Measurements from ENCODE around the gene MUC22. TPM values are rescaled to one million over a fixed set of nuclear protein-coding genes. Genes with fewer than 3 reads are reported as not detected.
"Not testable (repeated sequence)": the region's sequence is repeated elsewhere in the genome, so short reads cannot be mapped to it uniquely, and the experiment has no call there.

Gene MUC22
- polyA plus RNA-seq (2013, experiment 1 of 4), result not detected
- polyA plus RNA-seq (2013, experiment 2 of 4), result not detected
- polyA plus RNA-seq (2013, experiment 3 of 4), result not detected
- polyA plus RNA-seq (2013, experiment 4 of 4), result not detected

- no peaks in the 10 kb centered on the region for H3K36me3 ChIP-seq (ENCODE audit: control insufficient read depth, insufficient read depth, low read length)
- no peaks in the 10 kb centered on the region for H3K27me3 ChIP-seq (ENCODE audit: control insufficient read depth, insufficient read depth, low read length, poor library complexity, severe bottlenecking)
- no peak within 1 kb of the TSS for H3K4me3 ChIP-seq (ENCODE audit: insufficient read depth, low read depth, low read length)
- H3K9me3 ChIP-seq (ENCODE audit: control insufficient read depth, low read length), result no peaks in the 10 kb centered on the region
- 96% methylated on average over 4 of the region's 4 CpGs for WGBS, 2 experiments
- no peaks in the 10 kb centered on the region for H3K4me1 ChIP-seq (ENCODE audit: control insufficient read depth, insufficient read depth, low read length)
- H3K27ac ChIP-seq (ENCODE audit: insufficient read depth, low read depth, low read length, poor library complexity, severe bottlenecking), result no peak within 1 kb of the TSS
Measured at GRCh38 chr6:31010393-31011060, at the start of gene MUC22. MUC22 (plus strand) TSS chr6:31010474; CDS start chr6:31010707, 233 bp downstream.

- WGBS, 2 experiments, result 95 to 98% methylated on average over 7 to 9 of the region's 9 CpGs
- Histone ChIP-seq H3K4me1 (ENCODE audit: control insufficient read depth, insufficient read depth, low read length) (no peaks in the 10 kb centered on the region), H3K4me3 (ENCODE audit: insufficient read depth, low read depth, low read length) (no peak overlapping the region), H3K36me3 (ENCODE audit: control insufficient read depth, insufficient read depth, low read length) (no peaks in the 10 kb centered on the region), H3K27me3 (ENCODE audit: control insufficient read depth, insufficient read depth, low read length, poor library complexity, severe bottlenecking) (peaks cover 16% of the 10 kb centered on the region), H3K9me3 (ENCODE audit: control insufficient read depth, low read length) (no peaks in the 10 kb centered on the region), H3K27ac (ENCODE audit: insufficient read depth, low read depth, low read length, poor library complexity, severe bottlenecking) (no peak overlapping the region)
Measured at GRCh38 chr6:30960907-30961673, 49.2 kb upstream of the MUC22 start.

- H3K4me3 ChIP-seq (ENCODE audit: insufficient read depth, low read depth, low read length), result no peak overlapping the region
- no peaks in the 10 kb centered on the region for H3K4me1 ChIP-seq (ENCODE audit: control insufficient read depth, insufficient read depth, low read length)
- H3K36me3 ChIP-seq (ENCODE audit: control insufficient read depth, insufficient read depth, low read length), result no peaks in the 10 kb centered on the region
- H3K27ac ChIP-seq (ENCODE audit: insufficient read depth, low read depth, low read length, poor library complexity, severe bottlenecking), result no peak overlapping the region
- peaks cover under 1% of the 10 kb centered on the region for H3K27me3 ChIP-seq (ENCODE audit: control insufficient read depth, insufficient read depth, low read length, poor library complexity, severe bottlenecking)
- H3K9me3 ChIP-seq (ENCODE audit: control insufficient read depth, low read length), result no peaks in the 10 kb centered on the region
Measured at GRCh38 chr6:30962716-30963115, 47.6 kb upstream of the MUC22 start.

GRCh38 chr6:30963641-30964040 is 46.6 kb upstream of the MUC22 start:
- 94 to 95% methylated on average over 6 of the region's 6 CpGs for WGBS, 2 experiments
- Histone ChIP-seq H3K4me1 (ENCODE audit: control insufficient read depth, insufficient read depth, low read length) (no peaks in the 10 kb centered on the region), H3K4me3 (ENCODE audit: insufficient read depth, low read depth, low read length) (no peak overlapping the region), H3K27ac (ENCODE audit: insufficient read depth, low read depth, low read length, poor library complexity, severe bottlenecking) (no peak overlapping the region), H3K9me3 (ENCODE audit: control insufficient read depth, low read length) (no peaks in the 10 kb centered on the region), H3K27me3 (ENCODE audit: control insufficient read depth, insufficient read depth, low read length, poor library complexity, severe bottlenecking) (no peaks in the 10 kb centered on the region), H3K36me3 (ENCODE audit: control insufficient read depth, insufficient read depth, low read length) (no peaks in the 10 kb centered on the region)

GRCh38 chr6:30964075-30964474 is 46.2 kb upstream of the MUC22 start:
- Histone ChIP-seq H3K4me1 (ENCODE audit: control insufficient read depth, insufficient read depth, low read length) (no peaks in the 10 kb centered on the region), H3K27me3 (ENCODE audit: control insufficient read depth, insufficient read depth, low read length, poor library complexity, severe bottlenecking) (no peaks in the 10 kb centered on the region), H3K9me3 (ENCODE audit: control insufficient read depth, low read length) (no peaks in the 10 kb centered on the region), H3K4me3 (ENCODE audit: insufficient read depth, low read depth, low read length) (no peak overlapping the region), H3K36me3 (ENCODE audit: control insufficient read depth, insufficient read depth, low read length) (no peaks in the 10 kb centered on the region), H3K27ac (ENCODE audit: insufficient read depth, low read depth, low read length, poor library complexity, severe bottlenecking) (no peak overlapping the region)
- 92 to 96% methylated on average over 4 of the region's 4 CpGs for WGBS, 2 experiments

GRCh38 chr6:30965140-30965601 is 45.1 kb upstream of the MUC22 start:
- WGBS, 2 experiments, result 92 to 95% methylated on average over 5 of the region's 5 CpGs
- no peak overlapping the region for H3K27ac ChIP-seq (ENCODE audit: insufficient read depth, low read depth, low read length, poor library complexity, severe bottlenecking)
- H3K27me3 ChIP-seq (ENCODE audit: control insufficient read depth, insufficient read depth, low read length, poor library complexity, severe bottlenecking), result no peaks in the 10 kb centered on the region
- no peaks in the 10 kb centered on the region for H3K9me3 ChIP-seq (ENCODE audit: control insufficient read depth, low read length)
- H3K4me3 ChIP-seq (ENCODE audit: insufficient read depth, low read depth, low read length), result no peak overlapping the region
- no peaks in the 10 kb centered on the region for H3K36me3 ChIP-seq (ENCODE audit: control insufficient read depth, insufficient read depth, low read length)
- H3K4me1 ChIP-seq (ENCODE audit: control insufficient read depth, insufficient read depth, low read length), result no peaks in the 10 kb centered on the region

GRCh38 chr6:30966154-30966553 is 44.1 kb upstream of the MUC22 start:
- Histone ChIP-seq H3K27me3 (ENCODE audit: control insufficient read depth, insufficient read depth, low read length, poor library complexity, severe bottlenecking) (no peaks in the 10 kb centered on the region), H3K4me3 (ENCODE audit: insufficient read depth, low read depth, low read length) (no peak overlapping the region), H3K36me3 (ENCODE audit: control insufficient read depth, insufficient read depth, low read length) (no peaks in the 10 kb centered on the region), H3K4me1 (ENCODE audit: control insufficient read depth, insufficient read depth, low read length) (no peaks in the 10 kb centered on the region), H3K27ac (ENCODE audit: insufficient read depth, low read depth, low read length, poor library complexity, severe bottlenecking) (no peak overlapping the region), H3K9me3 (ENCODE audit: control insufficient read depth, low read length) (no peaks in the 10 kb centered on the region)
- 87 to 93% methylated on average over 3 of the region's 3 CpGs for WGBS, 2 experiments

- H3K4me1 ChIP-seq (ENCODE audit: control insufficient read depth, insufficient read depth, low read length); H3K36me3 ChIP-seq (ENCODE audit: control insufficient read depth, insufficient read depth, low read length); H3K4me3 ChIP-seq (ENCODE audit: insufficient read depth, low read depth, low read length); H3K27ac ChIP-seq (ENCODE audit: insufficient read depth, low read depth, low read length, poor library complexity, severe bottlenecking); H3K9me3 ChIP-seq (ENCODE audit: control insufficient read depth, low read length); H3K27me3 ChIP-seq (ENCODE audit: control insufficient read depth, insufficient read depth, low read length, poor library complexity, severe bottlenecking): not testable (repeated sequence)
- 93 to 95% methylated on average over 6 of the region's 6 CpGs for WGBS, 2 experiments
Measured at GRCh38 chr6:30969171-30969570, 41.1 kb upstream of the MUC22 start.

- no peak overlapping the region for H3K4me3 ChIP-seq (ENCODE audit: insufficient read depth, low read depth, low read length)
- H3K36me3 ChIP-seq (ENCODE audit: control insufficient read depth, insufficient read depth, low read length), result no peaks in the 10 kb centered on the region
- H3K9me3 ChIP-seq (ENCODE audit: control insufficient read depth, low read length), result no peaks in the 10 kb centered on the region
- no peaks in the 10 kb centered on the region for H3K4me1 ChIP-seq (ENCODE audit: control insufficient read depth, insufficient read depth, low read length)
- H3K27ac ChIP-seq (ENCODE audit: insufficient read depth, low read depth, low read length, poor library complexity, severe bottlenecking), result no peak overlapping the region
- 86 to 97% methylated on average over 4 of the region's 5 CpGs for WGBS, 2 experiments
- no peaks in the 10 kb centered on the region for H3K27me3 ChIP-seq (ENCODE audit: control insufficient read depth, insufficient read depth, low read length, poor library complexity, severe bottlenecking)
Measured at GRCh38 chr6:30970946-30971345, 39.3 kb upstream of the MUC22 start.

GRCh38 chr6:30972816-30973215 is 37.5 kb upstream of the MUC22 start:
- Histone ChIP-seq H3K4me1 (ENCODE audit: control insufficient read depth, insufficient read depth, low read length) (no peaks in the 10 kb centered on the region), H3K27me3 (ENCODE audit: control insufficient read depth, insufficient read depth, low read length, poor library complexity, severe bottlenecking) (no peaks in the 10 kb centered on the region), H3K36me3 (ENCODE audit: control insufficient read depth, insufficient read depth, low read length) (no peaks in the 10 kb centered on the region), H3K4me3 (ENCODE audit: insufficient read depth, low read depth, low read length) (no peak overlapping the region), H3K9me3 (ENCODE audit: control insufficient read depth, low read length) (no peaks in the 10 kb centered on the region), H3K27ac (ENCODE audit: insufficient read depth, low read depth, low read length, poor library complexity, severe bottlenecking) (no peak overlapping the region)
- WGBS, 2 experiments, result 92% methylated on average over 4 of the region's 4 CpGs

Data from ectodermal cell (in vitro differentiated cells).